GM21526 (cell line): ENCODE results near the gene APBA2.

ENCODE experiments used
- ATAC-seq: cut with Tn5 transposase; IDR thresholded peaks from one replicate; pipeline ENCODE4 v1.9.1; 2021; ENCODE audit warnings: moderate library complexity; ENCODE audit not compliant: unreplicated experiment, low FRiP score

The APBA2 gene

DNA sequence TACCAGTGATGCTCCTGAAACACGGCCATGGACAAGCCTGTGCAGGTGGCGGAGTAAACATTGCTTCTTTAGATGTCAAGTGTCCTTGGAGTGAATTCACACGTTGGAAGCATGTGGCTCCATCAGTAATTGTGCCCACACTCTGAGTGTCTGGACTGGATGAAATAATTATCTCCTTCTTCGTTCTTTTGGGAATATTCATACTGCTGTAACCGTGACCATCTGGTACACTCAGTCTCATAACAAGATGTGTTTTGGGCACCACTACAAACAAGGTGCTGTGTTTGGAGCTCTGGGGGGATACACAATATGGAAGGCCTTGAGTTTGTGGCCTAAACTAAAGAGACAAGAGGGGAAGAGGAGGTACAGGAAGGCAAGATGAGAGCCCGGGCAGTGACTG lies 165.6 kb downstream of the APBA2 start:
- no peak for ATAC-seq

DNA sequence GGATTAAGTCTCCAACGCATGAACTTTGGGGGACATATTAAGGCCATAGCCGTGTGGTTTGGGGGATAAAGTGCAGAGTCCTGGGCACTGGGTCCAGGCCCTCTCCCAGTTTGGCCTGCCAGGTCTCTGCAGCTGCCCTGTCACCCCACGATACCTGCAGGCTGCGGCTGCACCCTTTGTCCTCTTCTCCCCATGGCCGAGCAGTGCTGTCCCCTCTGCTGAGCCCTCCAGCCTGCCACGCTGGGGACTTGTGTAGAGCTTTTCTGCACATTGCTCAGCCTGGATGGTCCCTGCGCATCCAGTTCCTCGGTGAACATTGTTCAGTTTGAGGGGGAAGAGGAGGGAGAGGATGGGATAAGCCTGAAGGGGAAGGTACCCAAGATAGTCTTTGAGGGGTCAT lies 167.2 kb downstream of the APBA2 start:
- no peak for ATAC-seq

DNA sequence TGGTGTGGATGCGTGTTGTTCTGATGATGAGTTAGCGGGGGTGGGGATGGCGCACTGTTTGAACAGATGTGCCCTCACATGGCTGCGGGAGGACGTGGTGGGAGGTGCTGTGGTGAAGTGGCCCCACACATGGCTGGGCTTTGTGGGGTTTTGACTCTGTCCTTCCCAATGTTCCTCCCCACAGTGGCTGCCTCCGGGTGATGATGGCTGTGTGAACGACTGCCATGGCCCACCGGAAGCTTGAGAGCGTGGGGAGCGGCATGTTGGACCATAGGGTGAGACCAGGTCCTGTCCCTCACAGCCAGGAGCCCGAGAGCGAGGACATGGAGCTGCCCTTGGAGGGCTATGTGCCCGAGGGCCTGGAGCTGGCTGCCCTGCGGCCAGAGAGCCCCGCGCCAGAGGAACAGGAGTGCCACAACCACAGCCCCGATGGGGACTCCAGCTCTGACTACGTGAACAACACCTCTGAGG lies 167.9 kb downstream of the APBA2 start:
- ATAC-seq: no peak

DNA sequence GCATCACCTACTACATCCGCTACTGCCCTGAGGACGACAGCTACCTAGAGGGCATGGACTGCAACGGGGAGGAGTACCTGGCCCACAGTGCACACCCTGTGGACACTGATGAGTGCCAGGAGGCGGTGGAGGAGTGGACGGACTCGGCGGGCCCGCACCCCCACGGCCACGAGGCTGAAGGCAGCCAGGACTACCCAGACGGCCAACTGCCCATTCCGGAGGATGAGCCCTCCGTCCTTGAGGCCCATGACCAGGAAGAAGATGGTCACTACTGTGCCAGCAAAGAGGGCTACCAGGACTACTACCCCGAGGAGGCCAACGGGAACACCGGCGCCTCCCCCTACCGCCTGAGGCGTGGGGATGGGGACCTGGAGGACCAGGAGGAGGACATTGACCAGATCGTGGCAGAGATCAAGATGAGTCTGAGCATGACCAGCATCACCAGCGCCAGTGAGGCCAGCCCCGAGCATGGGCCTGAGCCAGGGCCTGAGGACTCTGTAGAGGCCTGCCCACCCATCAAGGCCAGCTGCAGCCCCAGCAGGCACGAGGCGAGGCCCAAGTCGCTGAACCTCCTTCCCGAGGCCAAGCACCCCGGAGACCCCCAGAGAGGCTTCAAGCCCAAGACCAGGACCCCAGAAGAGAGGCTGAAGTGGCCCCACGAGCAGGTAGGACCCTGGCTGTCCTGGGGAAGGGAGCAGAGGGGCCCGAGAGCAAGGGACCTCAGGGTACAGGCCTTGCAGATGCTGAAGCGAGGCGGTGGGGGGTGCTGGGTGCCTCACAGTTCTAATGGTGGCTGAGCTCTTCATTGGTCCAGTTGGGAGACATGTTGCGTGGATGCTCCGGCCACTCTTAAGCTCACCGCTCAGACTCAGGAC lies 168.6 kb downstream of the APBA2 start:
- no peak for ATAC-seq

DNA sequence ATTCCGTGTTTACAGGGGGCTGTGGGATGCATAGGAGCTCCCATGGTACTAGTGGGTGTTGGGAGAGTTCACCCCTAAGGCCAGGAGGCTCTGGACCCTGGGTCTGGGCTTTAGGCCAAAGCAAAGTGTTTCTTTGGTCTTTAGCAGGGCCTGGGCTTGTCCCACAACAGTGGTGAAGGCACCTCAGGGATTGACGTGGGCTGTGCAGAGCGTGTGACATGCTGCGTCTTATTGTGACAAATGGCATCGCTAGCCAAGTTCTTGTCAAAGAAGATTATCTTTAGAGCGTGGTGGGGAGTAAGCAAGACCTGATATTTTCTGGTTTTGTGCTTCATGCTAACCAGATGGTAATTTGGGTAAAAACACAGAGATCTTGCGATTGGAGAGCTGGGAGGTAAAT lies 170.1 kb downstream of the APBA2 start:
- no peak for ATAC-seq

DNA sequence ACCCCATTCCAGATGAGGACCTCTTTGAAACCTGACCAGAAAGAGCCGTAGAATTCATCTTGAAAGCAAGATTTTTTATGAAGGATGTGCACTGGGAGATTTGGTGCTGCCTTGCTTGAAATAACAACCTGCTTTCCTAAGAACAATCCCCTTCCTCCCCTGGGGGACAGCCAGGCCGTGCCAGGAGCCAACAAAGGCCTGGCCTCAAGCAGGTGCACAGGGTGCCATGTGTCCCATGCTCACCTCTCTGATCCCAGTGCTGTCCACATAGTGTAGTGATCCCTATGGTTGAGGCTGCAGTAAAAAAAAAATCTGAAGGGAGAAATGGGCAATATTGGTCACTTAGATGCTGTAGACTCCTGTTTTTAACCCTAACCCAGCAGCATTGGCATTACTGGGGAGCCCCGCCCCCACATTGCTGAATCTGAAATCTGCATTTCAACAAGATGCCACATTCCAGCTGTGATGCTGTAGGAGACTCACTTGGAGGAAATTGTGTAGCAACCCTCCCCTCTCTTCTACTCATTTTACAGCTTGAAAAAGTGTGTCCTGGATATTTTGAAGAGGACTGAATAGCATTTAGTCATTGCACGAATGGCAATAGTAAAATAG lies 171.2 kb downstream of the APBA2 start:
- ATAC-seq: no peak

DNA sequence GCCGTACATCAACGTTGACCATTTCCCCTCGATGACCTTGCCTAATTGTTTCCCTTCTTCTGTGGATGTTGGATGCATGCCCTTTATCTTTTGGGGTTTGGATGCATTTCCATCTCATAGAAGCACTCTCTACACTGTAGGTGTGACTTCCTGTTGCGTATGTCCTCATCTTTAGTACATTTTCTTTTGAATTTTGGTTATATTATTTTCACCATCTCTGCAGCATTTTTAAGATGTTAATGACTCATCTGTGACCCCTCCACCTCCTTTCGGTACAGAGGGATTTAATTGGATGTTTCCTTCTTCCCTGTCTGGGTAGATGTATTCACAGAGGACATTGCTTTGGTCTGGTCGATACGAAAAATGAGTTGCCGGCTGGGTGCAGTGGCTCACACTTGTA lies 172.1 kb downstream of the APBA2 start:
- no peak for ATAC-seq

DNA sequence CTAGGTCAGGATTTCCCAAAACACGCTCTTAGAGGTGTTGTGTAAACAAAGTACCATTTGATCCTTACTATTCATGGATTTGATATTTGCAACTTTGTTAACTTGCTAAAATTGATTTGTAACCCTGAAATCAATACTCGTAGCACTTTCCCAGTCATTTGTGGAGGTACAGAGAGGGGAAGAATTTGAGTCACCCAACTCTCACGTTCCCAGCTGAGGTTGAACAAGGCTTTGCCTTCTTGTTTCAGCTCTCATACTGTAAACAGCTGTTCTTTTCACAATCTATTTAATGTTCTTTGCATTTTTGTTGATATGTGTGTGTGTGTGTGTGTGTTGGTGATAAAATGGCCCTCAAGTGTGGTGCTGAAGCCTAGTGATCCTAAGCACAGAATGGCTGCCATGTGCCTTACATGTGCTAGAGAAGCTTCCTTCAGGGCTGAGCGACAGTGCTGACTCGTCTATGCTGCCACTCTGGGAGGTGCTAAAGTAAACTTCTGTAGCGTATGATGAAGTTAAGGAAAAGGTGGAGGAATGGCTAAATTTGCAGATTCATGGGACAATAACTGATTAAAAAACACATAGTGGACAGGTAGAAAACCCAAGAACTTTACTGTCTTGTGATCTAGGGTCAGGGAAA lies 173.2 kb downstream of the APBA2 start:
- no peak for ATAC-seq

DNA sequence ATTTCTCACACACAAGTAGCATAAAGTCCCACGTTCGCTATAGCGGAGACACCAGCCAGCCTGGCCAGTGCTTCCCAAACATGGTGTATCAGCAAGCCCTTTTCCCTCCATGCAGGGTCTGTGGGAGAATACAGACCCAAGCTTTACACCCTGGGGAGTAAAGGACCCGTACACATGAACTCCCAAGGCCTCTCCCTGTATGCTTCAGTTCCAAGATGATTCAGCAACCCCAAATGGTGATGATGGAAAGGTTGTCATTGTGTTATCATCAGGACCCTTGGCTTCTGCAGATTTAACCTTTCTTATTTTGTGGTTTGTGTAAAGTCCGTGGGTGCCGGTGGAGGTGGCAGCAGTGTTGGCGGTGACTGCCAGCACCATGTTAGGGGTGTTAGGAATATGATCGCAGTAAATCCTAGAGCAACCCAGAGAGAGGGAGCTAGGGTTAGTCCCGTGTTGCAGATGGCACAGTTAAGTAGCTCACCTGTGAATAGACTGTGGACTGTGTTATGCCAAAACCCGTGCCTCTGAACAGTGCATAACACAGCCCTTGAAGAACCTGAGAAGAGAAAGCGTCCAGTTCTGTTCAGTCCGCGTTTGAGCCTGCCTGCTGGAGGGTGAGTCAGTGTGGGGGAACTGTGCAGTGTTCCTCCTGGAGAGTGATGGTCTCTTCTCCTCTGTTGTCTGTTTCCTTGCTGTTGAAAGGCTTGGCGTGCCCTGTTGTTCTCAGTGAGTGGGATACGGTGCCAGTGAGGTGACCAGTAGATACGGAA lies 174.3 kb downstream of the APBA2 start:
- no peak for ATAC-seq

DNA sequence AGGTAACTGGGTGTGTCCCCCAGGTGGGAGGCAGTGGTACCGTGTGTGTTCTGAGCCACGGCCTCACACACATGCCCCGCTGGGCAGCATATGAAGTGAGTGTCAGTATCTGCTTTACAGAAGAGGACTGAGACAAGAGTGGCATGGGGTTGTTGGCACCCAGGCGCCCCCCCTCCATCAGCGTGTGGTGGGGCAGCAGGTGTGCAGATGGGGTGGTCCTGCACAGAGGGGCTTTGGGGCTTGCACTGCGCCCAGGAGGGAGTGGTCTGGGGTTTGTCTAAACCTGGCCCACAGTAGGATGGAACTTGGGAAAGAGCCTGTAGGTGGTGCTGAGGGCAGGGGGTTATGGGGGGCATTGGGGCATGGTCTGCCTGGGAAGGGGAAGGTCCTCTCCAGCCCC lies 176.0 kb downstream of the APBA2 start:
- ATAC-seq: no peak

DNA sequence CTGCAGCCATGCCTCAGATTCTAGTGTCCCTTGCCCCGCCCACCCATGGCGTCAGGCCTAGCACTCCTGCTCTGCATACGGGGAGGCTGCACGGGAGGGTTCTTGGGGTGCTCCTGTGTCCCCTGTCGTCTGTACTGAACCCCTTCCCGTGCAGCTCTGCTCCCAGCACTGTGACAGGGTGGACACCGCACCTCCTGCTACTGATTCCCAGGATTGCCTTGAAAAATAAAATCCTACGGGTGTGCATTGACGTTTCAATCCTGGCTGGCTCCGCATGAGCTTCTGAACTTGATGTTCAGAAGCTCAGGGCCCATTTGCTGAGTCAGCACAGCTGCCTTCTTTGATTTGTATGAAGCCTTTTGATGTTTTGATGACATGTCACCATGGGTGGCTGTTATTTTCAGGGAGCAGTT lies 176.4 kb downstream of the APBA2 start:
- no peak for ATAC-seq

DNA sequence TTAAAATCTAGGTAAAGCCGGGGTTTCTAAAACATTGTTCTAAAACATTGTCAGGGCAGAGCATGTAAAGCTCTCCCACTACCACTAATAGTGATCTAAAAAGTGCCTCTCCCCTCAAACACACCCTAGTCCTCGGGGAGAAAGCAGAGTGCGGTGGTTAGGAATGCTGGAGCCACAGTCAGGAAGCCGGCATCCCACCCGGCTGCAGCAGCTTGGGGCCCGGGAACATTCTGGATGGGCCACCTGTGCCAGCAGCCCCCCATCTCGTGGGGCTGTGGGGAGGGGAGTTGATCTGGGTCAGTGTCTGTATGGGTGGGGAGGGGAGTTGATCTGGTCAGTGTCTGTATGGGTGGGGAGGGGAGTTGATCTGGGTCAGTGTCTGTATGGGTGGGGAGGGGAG lies 176.9 kb downstream of the APBA2 start:
- no peak for ATAC-seq

DNA sequence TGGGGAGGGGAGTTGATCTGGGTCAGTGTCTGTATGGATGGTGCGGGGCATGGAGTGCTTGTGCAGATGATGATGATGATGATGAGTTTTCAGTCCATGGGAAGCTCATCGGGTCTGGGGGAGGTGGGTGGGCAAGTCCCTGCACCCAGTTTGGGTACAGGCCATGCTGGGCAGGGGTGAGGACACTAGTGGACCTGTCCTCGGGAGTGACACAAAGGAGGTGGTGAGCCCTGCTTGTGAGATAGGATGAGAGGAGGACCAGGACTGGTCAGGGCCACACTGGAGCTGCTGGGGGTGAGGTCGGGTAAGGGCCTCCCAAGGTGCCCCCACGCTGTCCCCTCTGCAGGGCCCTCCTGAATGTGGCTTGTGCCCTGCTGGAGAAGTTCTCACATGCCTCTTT lies 177.9 kb downstream of the APBA2 start:
- no peak for ATAC-seq

DNA sequence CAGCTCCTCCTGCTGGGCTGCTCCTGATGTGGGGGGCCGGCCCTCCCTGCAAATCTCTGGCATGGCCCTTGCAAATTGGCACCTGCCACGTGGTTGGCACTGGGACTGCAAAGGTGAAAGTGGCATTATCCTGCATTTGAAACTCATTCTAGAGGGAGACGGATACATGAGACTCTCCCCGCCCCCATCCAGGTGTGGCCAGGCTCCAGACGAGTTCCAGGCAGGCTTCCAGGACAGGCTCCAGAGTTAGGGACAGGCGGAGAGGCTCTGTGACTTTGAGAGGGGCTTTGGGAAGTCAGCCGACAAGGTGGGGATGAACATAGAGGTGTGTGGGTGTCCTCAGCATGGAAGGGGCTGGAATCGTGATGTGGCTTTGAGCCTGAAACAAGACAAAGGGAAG lies 178.5 kb downstream of the APBA2 start:
- ATAC-seq: no peak

DNA sequence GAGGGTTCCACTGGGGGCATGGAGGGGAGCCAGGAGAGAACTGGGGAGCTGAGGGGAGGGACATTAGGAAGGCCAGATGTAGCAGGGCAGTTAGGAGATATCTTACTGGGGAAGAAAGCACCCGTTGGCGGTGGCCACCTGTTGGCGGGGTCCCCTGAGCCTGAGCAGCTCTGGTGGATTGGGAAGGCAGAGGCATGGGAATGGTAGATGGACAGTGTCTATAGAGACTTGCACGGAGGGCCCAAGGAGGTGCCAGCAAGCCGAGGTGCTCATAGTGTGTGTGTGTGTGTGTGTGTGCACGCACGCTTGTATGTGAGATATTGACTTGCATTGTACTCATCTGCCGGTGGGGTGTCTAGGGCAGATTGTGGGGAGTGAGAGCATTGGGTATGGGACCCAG lies 179.0 kb downstream of the APBA2 start:
- ATAC-seq: no peak

DNA sequence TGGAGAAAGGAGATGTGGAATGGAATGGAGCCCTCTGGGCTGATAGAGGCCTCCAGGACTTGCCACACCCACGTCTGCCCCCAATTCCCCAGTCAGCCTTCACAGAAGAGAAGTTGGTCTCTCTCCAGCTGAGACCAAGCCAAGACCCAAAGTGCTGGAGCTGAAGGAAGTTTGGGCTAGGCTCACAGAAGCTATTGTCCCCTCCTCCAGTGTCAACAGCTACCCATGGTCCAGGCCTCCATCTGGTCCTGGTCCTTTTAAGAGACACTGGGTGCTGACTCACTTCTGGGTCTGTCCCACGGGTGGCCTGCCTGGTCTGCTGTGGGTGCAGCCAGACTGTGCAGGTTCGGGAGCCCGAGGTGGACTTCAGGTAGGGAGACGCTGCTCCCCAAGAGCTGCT lies 179.8 kb downstream of the APBA2 start:
- no peak for ATAC-seq

DNA sequence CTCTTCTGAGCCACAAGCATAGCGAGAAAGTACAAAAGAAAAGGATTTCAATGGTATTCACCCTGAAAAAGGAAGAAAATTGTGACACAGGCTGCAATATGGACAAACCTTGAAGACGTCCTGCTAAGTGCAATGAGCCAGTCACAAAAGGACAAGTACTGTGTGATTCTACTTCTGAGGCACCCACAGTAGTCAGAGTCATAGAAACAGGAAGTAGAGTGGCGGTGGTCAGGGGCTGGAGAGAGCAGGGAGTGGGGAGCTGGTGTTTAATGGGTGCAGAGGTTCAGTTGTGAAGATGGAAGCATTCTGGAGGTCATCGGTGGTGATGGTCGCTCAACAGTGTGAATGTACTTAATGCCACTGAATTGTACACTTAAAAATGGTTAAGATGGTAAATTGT lies 180.5 kb downstream of the APBA2 start:
- no peak for ATAC-seq

DNA sequence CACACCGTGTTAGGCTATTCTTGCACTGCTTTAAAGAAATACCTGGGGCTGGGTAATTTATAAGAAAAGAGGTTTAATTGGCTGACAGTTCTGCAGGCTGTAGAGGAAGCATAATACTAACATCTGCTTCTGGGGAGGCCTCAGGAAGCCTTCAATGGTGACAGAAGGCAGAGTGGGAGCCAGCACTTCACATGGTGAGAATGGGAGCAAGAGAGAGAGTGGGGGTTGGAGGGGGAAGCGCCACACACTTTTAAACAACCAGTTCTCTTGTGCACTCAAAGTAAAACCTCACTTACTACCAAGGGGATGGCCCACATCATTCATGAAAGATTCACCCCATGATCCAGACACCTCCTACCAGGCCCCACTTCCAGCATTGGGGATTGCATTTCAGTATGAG lies 181.1 kb downstream of the APBA2 start:
- ATAC-seq: no peak

DNA sequence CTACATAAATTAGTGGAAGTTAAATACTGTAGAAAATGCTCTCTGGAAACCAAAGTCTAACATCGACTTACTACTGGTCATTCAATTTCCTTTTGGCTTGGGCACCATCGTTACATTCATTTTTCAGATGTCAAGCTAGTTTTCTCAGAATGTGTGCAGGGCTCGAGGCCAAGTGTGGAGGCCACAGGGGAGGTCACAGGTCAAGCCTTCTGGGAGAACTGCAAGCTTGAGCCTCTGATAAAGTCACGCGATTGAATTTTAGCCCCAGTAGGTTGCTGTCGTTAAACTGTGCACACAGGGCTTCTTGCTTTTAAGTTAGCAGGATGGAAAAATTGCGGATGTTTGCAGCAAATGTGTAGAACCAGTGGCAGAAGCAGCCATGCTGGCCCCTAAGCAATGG lies 182.2 kb downstream of the APBA2 start:
- ATAC-seq: no peak

DNA sequence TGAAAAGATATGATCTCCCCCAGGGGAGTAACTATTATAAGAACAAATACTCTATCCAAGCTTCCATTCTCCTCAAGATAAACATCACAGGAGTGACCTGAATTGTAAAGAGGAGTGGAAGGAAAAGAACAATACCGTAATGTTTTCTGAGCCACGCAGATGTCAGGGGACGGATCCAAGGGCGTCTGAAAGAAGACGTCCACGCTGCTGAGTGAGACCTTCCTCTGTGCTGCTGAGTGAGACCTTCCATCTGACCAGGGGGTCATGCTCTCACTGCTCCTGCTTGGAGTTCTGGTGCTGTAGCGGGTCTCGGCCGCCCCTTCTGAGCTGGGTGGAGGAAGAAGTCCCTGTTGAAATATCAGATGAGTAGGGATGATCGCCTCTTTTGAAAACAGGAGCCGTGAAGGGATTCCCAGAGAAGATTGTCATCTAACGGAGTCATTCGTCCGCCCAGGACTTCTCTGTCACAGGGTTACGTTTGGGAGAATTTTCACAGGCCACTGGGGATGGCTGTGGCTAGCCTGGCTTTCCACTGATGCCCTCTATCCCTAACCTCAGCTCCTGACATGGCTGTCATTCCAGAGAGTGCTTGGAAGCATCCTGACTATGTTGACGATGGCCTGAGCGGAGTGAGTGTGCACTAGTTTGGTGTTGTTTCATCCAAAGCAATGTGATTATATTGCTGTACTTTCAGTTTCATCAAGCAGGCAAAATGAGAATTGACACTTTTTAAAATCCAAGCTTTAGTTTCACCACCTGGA lies 184.9 kb downstream of the APBA2 start:
- ATAC-seq: no peak
